Natural killer cell (primary cell): ENCODE data around the gene LTF. TPM values are rescaled to one million over a fixed set of nuclear protein-coding genes. Genes with fewer than 3 reads are reported as not detected.
"Not testable (repeated sequence)": the region's sequence is repeated elsewhere in the genome, so short reads cannot be mapped to it uniquely, and the experiment has no call there.

Experiments used
- ATAC-seq, 3 donors: fragments of 150-1000 bp in 2 of 3; fragments of 200-7000 bp in 1 of 3; cut with Tn5 transposase; 1 replicate in 1 of 3; 2 replicates in 2 of 3; pipeline ENCODE4 v1.10.0; 2021; ENCODE audit warnings: mild to moderate bottlenecking in 2 of 3, moderate library complexity in 2 of 3
- DNase-seq, 2 donors: peaks; one replicate each; pipeline versions ENCODE4 v3.0.0 to v3.0.0-alpha.2; 2013 to 2021; ENCODE audit warnings: mixed read lengths in 1 of 2
- H3K27ac ChIP-seq: one replicate; pipeline ENCODE4 v1.5.1; 2013; ENCODE audit warnings: mild to moderate bottlenecking, low read length
- H3K27me3 ChIP-seq: one replicate; pipeline ENCODE4 v1.6.1; 2013; ENCODE audit warnings: low read length; ENCODE audit not compliant: control insufficient read depth, insufficient read depth
- H3K36me3 ChIP-seq: one replicate; pipeline ENCODE4 v1.6.1; 2013; ENCODE audit warnings: low read length; ENCODE audit not compliant: control insufficient read depth, insufficient read depth
- H3K4me1 ChIP-seq: one replicate; pipeline ENCODE4 v1.6.1; 2013; ENCODE audit warnings: low read length; ENCODE audit not compliant: control insufficient read depth, insufficient read depth
- H3K4me3 ChIP-seq: one replicate; pipeline ENCODE4 v1.5.1; 2013; ENCODE audit warnings: low read length
- H3K9me3 ChIP-seq: one replicate; pipeline ENCODE4 v1.6.1; 2013; ENCODE audit warnings: low read length; ENCODE audit not compliant: control insufficient read depth, insufficient read depth
- H3K27ac Mint-ChIP-seq, 2 donors: one replicate each; pipeline ENCODE4 v1.8.0; 2022; ENCODE audit warnings: mild to moderate bottlenecking in 2 of 2, mixed read lengths in 2 of 2, moderate library complexity in 1 of 2
- H3K27me3 Mint-ChIP-seq, 2 donors: one replicate each; pipeline ENCODE4 v1.8.0; 2022; ENCODE audit warnings: low read depth in 2 of 2, mixed read lengths in 2 of 2
- H3K36me3 Mint-ChIP-seq: one replicate; pipeline ENCODE4 v1.8.0; 2022; ENCODE audit warnings: mixed read lengths
- H3K4me1 Mint-ChIP-seq, 2 donors: one replicate each; pipeline ENCODE4 v1.8.0; 2022; ENCODE audit warnings: mixed read lengths in 2 of 2
- H3K4me3 Mint-ChIP-seq: one replicate; pipeline ENCODE4 v1.8.0; 2022; ENCODE audit warnings: mild to moderate bottlenecking, moderate library complexity, mixed read lengths
- H3K9me3 Mint-ChIP-seq, 2 donors: one replicate each; pipeline ENCODE4 v1.8.0; 2022; ENCODE audit warnings: mixed read lengths in 2 of 2
- whole genome bisulfite sequencing: methylation state at CpG from one replicate; pipeline ENCODE4 v1.1.7; 2013; ENCODE audit warnings: missing lambda C conversion rate; ENCODE audit not compliant: insufficient coverage; 5-methylcytosine and 5-hydroxymethylcytosine counted together
- intact Hi-C: fragments of 100-400 bp; cut with micrococcal nuclease; formaldehyde crosslinking; loops from one replicate; pipeline ENCODE4 v1.14.2; 2022
- total RNA-seq, 4 donors: library from RNA; stranded (reverse); fragments of 120-200 nt in 1 of 4; gene quantifications; one replicate each; pipeline versions ENCODE4 v1.2.3 to v1.2.4, GENCODE V29; 2013 to 2022
- TF ChIP-seq, protein P1 (sequence below): fragments of 200-600 bp; IDR thresholded peaks from one replicate; pipeline ENCODE4 v1.8.0; 2022; ENCODE audit warnings: antibody characterized with exemption

Gene LTF
- total RNA-seq, 3 donors from 2014 or later (not counting 1 experiment from before 2014, with no cell fraction given), result 1.0 to 1.1 TPM; not detected in 1

DNA sequence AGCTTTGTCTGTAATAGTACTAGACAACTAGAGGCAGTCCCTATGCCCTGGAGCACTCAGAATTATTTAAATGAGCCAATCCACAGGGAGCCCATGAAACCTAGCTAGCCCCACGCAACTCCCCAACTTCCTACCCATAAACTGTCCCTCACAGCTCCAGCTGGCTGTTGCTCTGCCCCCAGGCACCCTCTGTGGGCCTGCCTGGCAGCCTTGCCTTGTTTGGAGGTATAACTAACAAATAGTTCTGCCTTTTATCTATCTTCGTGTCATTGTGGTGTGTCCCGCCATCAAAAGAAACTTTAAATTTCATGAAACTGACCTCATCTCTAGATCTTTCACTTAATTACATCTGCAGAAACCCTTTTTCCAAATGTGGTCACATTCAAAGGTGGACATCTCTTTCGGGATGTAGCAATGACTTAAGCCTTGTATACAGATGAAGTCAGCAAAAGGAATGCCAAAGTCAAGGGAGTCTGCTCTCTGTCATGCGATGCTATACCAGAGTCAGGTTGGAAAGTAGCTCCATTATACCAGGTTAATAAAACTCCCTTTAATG is 31.3 kb upstream of the LTF start:
- no peaks in the 10 kb centered on the region for H3K9me3 ChIP-seq
- H3K4me3 ChIP-seq, result no peak overlapping the region
- Mint-ChIP-seq H3K9me3 (no peaks in the 10 kb centered on the region), H3K4me3 (no peak overlapping the region), H3K4me1 (no peaks in the 10 kb centered on the region), H3K27me3 (peaks cover 0 to 3% of the 10 kb centered on the region in 2 donors), H3K27ac (no peak overlapping the region), H3K36me3 (no peaks in the 10 kb centered on the region)
- peaks cover 1% of the 10 kb centered on the region for H3K4me1 ChIP-seq
- no peaks in the 10 kb centered on the region for H3K27me3 ChIP-seq
- 89% methylated on average over 5 of the region's 5 CpGs for WGBS
- H3K27ac ChIP-seq, result no peak overlapping the region
- DNase-seq (no peak), ATAC-seq (no peak)
- intact Hi-C loops, result no loop called here
- TF ChIP-seq, protein P1, sequence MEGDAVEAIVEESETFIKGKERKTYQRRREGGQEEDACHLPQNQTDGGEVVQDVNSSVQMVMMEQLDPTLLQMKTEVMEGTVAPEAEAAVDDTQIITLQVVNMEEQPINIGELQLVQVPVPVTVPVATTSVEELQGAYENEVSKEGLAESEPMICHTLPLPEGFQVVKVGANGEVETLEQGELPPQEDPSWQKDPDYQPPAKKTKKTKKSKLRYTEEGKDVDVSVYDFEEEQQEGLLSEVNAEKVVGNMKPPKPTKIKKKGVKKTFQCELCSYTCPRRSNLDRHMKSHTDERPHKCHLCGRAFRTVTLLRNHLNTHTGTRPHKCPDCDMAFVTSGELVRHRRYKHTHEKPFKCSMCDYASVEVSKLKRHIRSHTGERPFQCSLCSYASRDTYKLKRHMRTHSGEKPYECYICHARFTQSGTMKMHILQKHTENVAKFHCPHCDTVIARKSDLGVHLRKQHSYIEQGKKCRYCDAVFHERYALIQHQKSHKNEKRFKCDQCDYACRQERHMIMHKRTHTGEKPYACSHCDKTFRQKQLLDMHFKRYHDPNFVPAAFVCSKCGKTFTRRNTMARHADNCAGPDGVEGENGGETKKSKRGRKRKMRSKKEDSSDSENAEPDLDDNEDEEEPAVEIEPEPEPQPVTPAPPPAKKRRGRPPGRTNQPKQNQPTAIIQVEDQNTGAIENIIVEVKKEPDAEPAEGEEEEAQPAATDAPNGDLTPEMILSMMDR, result no peak
- no peaks in the 10 kb centered on the region for H3K36me3 ChIP-seq

DNA sequence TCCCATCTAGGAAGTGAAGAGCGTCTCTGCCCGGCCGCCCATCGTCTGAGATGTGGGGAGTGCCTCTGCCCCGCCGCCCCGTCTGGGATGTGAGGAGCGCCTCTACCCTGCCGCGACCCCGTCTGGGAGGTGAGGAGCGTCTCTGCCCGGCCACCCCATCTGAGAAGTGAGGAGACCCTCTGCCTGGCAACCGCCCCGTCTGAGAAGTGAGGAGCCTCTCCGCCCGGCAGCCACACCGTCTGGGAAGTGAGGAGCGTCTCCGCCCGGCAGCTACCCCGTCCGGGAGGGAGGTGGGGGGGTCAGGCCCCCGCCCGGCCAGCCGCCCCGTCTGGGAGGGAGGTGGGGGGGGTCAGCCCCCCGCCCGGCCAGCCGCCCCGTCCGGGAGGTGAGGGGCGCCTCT is 29.8 kb upstream of the LTF start:
- H3K27me3 Mint-ChIP-seq, DNase-seq, H3K4me1 ChIP-seq, H3K27me3 ChIP-seq, H3K27ac ChIP-seq, H3K36me3 ChIP-seq, H3K4me3 Mint-ChIP-seq, ATAC-seq, H3K4me3 ChIP-seq, H3K36me3 Mint-ChIP-seq, H3K9me3 ChIP-seq, H3K4me1 Mint-ChIP-seq, H3K27ac Mint-ChIP-seq, intact Hi-C loops, H3K9me3 Mint-ChIP-seq: not testable (repeated sequence)
- over 99% methylated on average over 17 of the region's 33 CpGs for WGBS

DNA sequence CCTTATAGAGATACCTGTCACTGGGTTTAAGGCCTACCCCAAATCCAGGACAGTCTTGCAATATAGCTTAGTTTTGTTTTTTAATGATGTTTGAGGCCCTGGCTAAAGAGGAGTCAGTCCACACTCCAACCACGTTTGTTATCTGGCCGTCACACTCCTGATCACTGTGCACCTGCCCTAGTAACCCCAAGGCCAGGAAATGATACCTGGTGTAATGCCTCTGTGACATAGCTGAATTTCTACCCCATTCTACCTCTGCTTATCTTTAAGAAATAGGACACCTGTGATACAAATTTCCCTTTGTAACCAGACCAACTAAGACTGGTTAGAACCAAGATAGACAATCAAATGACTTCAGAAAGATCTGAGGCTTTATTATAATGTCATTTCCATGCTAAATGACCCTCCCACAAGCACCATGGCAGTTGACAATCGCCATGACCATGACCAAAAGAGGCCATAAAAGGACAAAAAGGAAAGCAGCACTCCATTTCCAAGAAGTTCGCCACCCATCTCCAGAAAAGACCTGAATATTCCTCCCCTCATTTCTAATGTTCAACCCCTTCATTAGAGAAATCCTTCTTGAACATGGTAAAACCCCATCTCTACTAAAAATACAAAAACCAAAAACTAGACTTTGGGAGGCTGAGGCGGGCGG is 28.3 kb upstream of the LTF start:
- no peak overlapping the region for H3K27ac Mint-ChIP-seq
- intact Hi-C loops, result no loop called here

More for the DNA sequence above, 28.3 kb upstream of the LTF start:
- Mint-ChIP-seq H3K4me1 (peaks cover 8 to 10% of the 10 kb centered on the region in 2 donors), H3K36me3 (no peaks in the 10 kb centered on the region), H3K9me3 (no peaks in the 10 kb centered on the region), H3K4me3 (no peak overlapping the region), H3K27me3 (peaks cover 0 to 4% of the 10 kb centered on the region in 2 donors)
- no peaks in the 10 kb centered on the region for H3K27me3 ChIP-seq
- TF ChIP-seq, protein P1, result no peak
- 78% methylated on average over 6 of the region's 6 CpGs for WGBS
- H3K4me3 ChIP-seq, result no peak overlapping the region
- no peaks in the 10 kb centered on the region for H3K9me3 ChIP-seq
- DNase-seq (no peak), ATAC-seq (no peak)
- no peak overlapping the region for H3K27ac ChIP-seq
- peaks cover 13% of the 10 kb centered on the region for H3K4me1 ChIP-seq
- H3K36me3 ChIP-seq, result no peaks in the 10 kb centered on the region
